Activated CD8-positive, alpha-beta memory T cell treated with anti-CD3 and anti-CD28 coated beads, Interleukin-2, amount 50 U/mL, for 48 hours (primary cell): ENCODE data around the gene AURKAIP1.
A peak's percentile ranks its signal among the peaks of the same experiment; 100 is the strongest.
"Not testable (repeated sequence)": the region's sequence is repeated elsewhere in the genome, so short reads cannot be mapped to it uniquely, and the experiment has no call there.

Source experiments
- DNase-seq: peaks from one replicate; pipeline ENCODE4 v3.0.0-alpha.2; 2020

The AURKAIP1 gene

DNA sequence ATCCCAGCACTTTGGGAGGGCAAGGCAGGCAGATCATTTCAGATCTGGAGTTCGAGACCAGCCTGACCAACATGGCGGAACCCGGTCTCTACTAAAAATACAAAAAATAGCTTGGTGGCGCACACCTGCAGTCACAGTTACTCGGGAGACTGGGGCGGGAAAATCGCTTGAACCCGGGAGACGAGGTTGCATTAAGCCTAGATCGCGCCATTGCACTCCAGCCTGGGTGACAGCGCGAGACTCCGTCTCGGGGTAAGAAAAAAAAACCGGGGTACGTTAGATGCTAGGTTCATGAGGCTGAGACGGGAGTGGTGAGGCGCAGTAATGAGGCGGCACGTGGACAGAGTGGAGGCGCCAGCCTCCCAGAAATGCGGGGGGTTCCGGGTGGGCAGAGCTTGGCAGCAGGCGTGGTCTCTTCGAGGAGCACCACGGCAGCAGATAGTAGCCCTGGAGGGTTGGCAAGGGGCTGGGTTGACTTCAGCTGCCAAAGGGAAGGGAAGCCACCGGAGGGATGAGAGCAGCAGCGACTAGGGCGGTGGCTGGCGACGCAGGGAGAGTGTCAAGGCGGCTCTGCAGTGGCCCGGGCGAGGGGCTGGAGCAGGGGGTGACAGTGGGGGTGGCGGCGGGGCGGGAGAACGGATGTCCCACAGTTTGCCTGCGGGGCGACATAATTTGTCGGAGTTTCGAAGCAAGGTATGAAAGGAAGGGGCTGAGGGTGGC lies 31.3 kb upstream of the AURKAIP1 start:
- DNase-seq = no peak

DNA sequence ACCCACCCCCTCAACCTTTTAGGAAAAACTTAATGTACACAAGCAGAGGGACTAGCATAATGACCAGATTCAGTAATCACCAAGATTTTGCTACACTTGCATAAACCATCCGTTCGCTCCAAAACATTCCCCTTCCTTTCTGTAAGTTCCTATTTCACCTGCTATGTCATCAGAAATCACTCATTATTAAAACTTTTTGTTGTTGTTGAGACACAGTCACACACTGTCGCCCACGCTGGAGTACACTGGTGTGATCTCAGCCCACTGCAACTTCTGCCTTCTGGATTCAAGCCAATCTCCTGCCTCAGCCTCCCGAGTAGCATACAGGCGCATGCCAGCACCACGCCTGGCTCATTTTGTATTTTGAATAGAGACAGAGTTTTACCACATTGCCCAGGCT lies 28.6 kb upstream of the AURKAIP1 start:
- no peak for DNase-seq

- not testable (repeated sequence) for DNase-seq
These were observed 27.9 kb upstream of the AURKAIP1 start for GRCh38 chr1:1402901-1403392.

GRCh38 chr1:1402072-1402900 lies 27.3 kb upstream of the AURKAIP1 start:
- DNase-seq = peak; percentile 67

GRCh38 chr1:1401457-1402010 lies 26.5 kb upstream of the AURKAIP1 start:
- no peak for DNase-seq

DNA sequence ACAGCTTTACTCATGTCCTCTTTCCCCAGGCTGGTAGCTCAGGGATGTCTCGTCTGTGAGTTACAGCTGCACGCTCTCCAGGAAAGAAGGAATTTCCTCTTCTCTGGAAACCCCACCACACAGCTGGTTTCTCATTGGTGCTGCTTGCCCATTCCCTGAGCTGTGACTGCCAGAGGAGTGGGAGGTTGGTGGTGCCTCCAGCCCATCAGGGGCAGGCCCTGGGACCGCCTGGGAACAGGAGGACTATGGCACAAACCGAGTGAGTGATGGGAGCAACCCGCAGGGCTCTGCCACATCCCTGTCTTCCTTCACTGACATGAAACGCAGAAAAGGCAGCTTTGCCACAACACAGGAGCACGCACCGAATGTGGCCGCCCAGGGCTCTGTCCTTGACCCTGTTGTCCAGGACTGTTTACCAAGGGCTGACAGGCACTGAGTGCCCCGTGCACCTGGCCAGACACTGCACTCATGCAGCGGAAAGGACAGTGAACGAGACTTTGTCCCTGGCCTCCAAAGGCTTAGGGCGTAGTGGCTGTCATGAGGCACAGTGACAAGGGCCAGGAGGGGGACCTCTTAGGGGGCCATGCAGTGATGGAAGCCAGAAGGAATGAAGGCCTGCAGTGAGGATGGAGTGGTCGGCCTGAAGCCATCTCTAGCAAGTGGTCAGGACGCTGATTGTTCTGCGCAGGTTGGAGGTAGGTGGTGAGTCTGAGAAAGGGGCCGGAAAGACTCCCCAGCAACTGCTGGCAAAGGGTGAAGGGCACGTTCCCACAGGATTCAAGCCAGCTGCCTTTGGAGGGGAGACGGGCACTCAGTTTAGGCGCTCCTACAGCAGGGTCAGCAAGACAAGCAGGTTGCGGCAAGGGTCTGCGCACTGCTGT lies 25.8 kb upstream of the AURKAIP1 start:
- no peak for DNase-seq

- no peak for DNase-seq
These were observed 25.0 kb upstream of the AURKAIP1 start for GRCh38 chr1:1399872-1400575.

DNA sequence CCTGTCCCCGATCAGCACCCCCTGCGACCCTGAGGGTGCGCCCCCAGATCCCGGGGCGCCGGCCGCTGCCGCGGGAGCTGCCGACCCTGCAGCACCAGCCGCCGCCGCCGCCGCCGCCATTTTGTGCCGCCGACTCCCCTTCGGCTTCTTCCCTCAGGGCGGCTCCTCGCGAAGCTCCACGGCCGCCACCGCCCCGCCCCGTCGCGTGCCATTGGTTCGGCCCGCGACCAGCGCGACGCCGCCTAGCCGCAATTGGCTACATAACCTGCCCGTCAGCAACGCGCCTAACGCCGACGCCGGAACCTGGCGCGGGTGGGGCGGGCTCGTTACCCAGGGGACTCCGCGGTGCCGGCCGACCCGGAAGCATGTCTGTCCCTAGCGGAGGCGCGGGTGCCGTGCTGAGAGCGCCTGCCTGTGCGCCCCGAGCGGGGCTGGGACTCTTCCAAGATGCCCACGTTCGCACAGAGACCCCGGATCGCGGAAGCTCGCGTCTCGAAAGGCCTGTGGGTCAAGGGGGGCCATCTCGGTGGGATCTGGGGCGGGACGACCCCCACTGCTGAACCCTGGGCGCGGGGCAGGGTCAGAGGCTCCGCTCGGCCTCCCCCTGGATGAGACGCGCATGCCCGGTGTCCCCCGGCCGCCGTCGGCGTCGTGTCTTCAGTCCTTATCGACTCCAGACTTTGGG lies 24.3 kb upstream of the AURKAIP1 start, which contains the start of gene CCNL2:
Gene CCNL2 (minus strand): TSS at position 149 of the 685 bp plus-strand sequence. CDS start 29 bp downstream, at position 120.
- peak; percentile 99 for DNase-seq

DNA sequence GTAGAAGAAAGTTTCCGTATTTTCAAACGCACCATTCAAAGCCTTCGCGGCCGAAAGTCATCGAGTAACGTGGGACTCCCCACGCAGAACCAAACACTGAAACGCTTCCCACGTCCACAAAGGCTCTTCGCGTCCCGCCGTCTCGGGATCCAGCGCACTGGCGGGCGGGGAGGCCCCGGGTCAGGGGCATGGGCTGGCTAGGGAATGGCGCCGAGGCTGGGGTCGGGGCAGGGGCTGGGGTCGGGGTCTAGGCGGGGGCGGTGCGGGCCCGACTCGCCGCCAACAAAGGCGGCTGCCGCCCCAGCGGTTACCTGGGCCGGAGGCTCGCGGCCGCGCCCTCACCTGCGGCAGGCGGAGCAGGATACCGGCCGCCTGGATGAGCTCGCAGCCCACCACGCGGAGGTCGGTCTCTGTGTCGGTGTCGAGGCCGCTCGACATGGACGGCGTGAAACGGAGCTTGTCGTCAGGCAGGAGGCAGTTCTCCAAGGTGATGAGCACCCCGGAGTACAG lies 23.7 kb upstream of the AURKAIP1 start:
- no peak for DNase-seq

DNA sequence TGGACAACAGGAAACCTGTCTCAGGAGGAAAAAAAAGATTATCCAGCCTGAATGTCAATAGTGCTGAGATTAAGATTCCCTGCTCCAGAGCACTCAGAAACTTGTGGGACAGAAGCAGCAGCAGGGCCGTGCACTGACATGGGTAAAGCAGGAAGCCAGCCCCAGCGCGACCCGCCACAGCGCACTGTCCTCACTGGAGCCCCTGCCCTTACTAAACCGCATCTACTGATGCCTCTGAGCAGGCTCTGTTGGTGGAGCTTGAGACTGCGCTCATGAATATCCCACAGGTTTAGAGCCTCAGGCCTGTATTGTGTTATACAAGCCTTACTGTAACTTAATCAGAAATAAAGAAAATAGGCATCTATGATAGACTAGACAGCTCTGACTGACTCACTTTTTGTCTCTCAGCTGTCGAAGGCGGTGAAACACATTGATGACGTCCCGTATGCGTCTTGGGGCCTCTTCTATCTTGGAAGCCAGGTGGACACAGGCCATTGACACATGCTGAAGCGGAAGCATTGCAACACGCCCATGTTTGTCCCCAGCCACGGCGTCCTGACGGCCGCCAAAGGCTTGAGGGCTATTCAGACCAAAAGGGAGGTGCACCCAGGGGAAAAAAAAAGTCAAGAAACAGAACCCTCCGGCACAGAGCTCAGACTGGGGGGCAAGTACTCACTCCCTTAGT lies 23.0 kb upstream of the AURKAIP1 start:
- no peak for DNase-seq

DNA sequence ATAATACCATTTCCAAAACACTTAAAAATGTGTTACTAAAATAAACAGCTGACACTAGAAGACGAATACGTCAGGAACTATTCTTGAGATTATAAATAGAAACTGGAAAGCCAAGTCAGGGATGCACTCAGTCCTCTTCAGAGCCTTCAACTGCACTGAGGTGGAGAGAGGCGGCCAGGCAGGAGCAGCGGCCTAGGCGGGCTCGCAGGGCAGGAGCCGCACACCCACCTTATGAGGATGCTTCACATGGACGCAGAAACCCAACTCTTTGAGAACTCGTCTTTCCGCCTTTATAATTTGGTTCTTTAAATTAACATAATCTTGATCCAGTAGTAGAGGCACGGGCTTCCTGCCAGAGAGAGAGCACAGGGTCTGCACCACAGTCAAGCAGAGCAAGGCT lies 20.2 kb upstream of the AURKAIP1 start:
- no peak for DNase-seq

DNA sequence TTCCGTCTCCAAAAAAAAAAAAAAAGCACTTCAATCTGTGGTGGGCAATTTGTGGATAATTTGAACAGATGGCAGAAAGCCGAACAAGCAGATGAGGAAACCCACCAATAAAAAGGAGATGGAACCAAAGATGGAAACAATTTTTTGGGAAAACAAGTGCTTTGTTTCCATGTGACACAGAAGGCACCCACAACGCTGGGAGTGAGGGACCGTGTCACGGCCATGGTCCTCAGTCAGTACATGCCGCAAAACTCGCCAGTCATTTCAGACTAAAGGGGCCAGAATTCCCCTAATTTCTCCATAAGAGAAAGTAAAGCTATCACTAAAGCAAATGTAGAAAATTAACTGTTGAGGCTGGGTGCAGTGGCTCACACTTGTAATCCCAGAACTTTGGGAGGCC lies 19.1 kb upstream of the AURKAIP1 start:
- no peak for DNase-seq

DNA sequence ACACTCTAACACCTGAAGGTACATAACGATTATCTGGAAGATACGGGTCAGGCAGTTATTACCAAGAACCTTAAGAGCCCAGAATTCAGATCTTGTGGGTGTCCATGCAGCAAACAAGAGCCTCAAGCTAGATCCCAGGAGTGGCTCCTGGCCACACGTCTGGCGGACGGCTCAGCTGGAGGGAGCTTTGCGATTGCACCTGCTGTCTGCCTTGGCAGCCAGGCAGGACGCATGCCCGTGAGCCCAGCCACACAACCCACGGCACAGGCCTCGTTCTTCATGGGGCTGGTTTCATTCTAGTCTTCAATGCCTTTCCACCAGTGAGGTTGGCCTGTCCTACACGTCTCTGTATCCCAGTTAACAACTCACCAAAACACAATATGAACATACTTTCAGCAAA lies 18.4 kb upstream of the AURKAIP1 start:
- DNase-seq = no peak

- DNase-seq = no peak
These were observed 18.0 kb upstream of the AURKAIP1 start for GRCh38 chr1:1393014-1393413.

DNA sequence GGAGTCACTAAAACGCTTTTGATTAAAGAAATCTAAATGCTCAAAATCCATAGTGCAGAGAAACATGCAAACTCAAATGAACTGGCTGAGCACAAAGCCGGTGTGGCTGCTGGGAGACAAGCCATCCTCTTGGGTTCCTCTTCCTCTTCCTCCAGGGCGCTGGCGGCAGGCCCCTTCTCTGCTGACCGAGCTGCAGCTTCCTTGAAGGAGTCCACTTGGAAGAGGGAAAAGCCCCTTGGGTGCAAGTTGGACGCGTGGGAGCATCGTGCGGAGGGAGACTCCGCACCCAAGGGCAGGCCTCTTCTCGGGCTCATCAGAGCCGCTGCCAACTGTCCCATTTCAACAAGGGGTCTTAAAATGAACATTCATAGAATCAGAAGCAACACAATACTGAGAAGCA lies 16.2 kb upstream of the AURKAIP1 start:
- no peak for DNase-seq

GRCh38 chr1:1390675-1391074 lies 15.7 kb upstream of the AURKAIP1 start:
- no peak for DNase-seq

DNA sequence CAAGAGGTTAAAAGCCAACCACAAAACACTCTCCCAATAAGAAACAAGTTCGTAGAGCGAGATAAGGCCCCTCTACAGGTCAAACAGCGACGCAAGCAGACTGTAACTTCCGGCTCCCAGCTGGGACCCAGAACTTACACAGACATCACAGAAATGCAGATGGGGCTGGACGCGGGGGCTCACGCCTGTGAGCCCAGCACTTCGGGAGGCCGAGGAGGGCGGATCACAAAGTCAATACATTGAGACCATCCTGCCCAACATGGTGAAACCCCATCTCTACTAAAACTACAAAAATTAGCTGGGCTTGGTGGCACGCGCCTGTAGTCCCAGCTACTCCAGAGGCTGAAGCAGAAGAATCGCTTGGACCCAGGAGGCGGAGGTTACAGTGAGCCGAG lies 13.1 kb upstream of the AURKAIP1 start:
- no peak for DNase-seq

DNA sequence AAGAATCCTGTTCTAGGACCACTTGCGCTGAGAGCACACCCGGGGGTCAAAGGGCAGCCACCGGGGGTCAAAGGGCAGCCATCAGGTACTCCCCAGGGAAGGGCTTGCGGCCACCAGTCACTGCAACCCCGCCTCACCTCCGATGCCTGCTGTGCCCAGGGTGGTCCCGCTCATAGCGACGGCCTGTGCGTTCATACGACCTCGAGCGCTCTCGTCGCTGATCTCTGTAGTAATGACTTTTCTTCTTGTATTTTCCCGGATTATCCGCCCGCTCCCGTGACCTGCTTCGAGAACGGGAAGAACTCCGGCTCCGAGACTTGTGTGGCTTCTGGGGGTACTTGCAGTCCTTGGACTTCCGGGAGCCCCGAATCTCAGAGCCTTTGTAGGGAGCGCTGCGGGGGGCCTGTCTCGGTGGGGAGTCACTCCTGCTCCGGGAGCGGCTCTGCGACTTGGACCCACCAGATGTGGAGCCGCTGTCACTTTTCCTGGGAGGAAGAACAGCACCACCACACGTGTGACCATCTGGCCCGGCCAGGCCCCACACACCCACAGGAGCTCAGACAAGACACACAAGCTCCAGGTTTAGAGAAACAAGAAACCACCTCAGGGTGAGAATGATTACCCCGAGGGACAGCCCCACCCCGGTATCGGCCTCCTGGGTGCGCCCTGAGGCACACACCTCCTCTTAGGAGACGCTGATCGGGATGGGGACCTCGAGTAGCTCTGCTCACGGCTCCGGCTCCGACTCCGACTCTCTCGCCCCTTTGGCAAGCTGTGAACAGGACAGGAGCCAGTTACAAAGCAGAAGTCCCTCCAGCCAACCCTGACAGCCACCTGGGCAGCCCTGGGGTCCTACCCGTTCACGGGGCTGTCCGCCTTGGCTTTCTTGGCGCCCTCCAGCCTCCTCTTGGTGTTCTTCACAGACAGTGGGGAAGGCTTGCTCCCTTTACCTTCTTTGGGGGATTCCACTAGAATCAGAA lies 12.4 kb upstream of the AURKAIP1 start:
- DNase-seq = no peak

GRCh38 chr1:1385931-1386330 lies 10.9 kb upstream of the AURKAIP1 start:
- DNase-seq = no peak
